Activated CD8-positive, alpha-beta memory T cell treated with anti-CD3 and anti-CD28 coated beads, Interleukin-2, amount 50 U/mL, for 24 hours (primary cell): ENCODE data around the gene TMEM94.

Experiments used
- DNase-seq: peaks from one replicate; pipeline ENCODE4 v3.0.0-alpha.2; 2020; ENCODE audit errors: extremely low read depth

TMEM94 gene

GRCh38 chr17:75498039-75498725, 41.7 kb downstream of the TMEM94 start:
- no peak for DNase-seq

DNA sequence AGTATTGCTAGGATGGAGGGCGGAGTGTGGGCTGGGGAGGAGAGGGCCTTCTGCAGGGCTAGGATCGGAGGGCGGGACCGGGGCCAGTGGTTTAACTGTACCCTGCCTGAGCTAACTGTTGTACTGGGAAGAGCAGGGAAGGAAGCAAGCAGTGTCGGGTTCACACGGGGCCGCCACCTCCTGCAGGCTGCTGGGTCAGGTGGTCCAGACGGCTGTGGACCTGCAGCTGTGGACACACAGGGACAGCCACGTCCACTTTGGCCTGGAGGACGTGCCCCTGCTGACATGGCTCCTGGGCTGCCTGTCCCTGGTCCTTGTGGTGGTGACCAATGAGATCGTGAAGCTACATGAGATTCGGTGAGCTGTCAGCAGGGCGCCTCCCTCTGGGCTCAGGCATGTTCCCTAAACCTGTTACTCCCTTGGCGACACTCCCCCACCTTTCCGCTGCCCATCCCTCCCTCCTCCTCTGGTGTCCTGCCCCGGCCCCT, 42.3 kb downstream of the TMEM94 start:
- DNase-seq: no peak

DNA sequence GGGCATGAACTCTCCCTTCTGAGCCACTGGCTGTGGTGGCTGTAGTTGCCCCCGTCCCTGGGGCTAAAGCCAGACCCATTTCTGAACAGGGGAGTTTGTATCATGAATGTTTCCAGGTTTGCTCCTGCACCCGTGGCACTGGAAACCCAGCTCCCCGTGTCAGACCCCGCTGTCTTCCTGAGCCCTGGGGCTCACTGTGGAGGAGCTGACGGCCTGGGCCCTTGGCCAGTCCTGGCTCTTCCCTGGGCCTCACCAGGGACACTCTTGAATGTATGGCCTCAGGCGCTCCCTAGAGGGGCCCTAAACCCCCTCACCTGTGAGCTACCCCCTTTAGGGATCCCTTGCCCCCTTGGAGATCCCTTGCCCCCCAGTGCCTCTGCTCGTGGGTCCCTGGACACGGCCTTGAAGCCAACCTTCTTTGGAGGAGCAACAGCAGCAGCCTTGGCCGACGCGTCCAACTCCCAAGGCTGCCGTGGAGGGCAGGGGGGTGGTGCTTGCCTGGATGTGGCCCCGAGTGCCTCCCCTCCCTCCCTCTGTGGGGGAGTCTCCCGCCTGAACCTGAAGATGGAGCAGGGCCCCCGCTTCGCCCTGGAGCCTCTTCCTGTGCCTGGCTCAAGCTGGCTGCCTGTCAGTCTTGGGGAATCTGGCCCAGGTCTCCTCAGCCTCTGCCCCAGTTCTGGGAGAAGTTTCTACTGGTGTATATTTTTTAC, 43.0 kb downstream of the TMEM94 start:
- DNase-seq: no peak

DNA sequence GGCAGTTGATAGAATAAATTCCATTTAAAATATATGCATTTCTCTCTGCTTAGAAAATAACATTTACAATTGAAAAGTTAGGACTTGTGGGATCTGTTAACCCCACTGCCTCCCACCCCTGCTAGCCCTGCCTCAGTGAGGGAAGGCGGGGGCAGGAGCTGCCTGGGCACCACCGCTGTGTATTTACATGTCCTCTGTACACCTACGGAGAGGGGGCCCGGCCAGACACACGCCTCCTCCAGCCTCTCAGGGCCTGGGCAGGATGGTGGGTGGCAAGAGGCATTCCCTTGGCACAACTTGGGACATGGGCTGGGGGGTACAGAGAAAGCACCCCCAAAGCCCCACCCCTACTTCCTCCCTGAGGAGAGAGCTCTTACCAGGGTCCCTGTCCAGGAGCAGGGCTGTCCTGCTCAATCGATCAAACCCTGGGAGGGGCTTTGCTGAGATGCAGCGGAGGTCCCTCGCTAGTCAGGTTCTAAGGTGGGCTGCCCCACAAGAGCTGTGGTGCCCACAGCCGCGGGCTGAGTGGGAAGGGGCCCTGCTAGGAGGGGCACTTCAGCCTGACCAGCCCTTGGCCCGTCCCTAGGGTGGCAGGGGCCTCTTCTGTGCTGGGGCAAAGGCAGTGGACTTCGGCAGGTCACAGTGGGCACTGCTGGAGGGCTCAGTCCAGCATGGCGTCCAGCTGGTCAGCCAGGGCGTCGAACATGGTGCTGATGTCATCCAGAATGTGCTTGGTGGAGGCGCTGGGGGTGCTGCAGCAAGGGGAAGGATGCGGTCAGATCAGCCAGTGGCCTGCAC, 44.2 kb downstream of the TMEM94 start:
- DNase-seq: no peak

- no peak for DNase-seq
Measured at GRCh38 chr17:75501378-75502071, 45.1 kb downstream of the TMEM94 start.

- no peak for DNase-seq
Measured at GRCh38 chr17:75502072-75502720, 45.8 kb downstream of the TMEM94 start.

DNA sequence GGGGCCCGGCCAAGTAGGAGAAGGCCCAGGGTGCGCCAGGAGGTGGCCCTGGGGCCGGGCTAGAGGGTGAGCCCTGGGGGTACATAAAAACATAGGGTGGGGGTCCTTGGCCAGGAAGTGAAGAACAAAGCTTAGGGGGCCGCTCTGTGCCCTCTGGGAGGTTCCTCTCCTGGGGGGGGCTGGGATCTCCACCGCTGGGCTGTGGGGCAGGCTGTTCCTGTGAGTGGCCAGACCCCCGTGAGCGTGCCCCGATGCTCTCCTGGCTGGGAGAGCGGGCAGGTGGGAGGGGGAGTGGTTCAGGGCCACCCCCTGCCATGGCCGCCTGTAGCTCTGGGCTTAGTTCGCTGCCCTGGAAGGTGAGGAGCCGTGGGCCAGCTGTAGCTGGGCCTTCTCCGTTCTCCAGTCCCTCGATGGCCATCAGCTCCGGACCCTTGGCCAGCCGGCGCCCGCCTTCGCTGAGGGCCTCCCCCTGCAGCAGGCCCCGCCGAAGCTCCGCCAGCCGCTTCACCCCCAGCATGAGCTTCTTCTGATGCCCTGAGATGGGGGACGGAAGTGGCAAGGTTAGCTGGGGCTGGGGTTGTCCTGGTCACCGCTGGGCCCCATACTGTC, 46.4 kb downstream of the TMEM94 start:
- DNase-seq: no peak

- no peak for DNase-seq
Measured at GRCh38 chr17:75503337-75503950, 47.0 kb downstream of the TMEM94 start.

GRCh38 chr17:75503976-75504346, 47.5 kb downstream of the TMEM94 start:
- DNase-seq: no peak

DNA sequence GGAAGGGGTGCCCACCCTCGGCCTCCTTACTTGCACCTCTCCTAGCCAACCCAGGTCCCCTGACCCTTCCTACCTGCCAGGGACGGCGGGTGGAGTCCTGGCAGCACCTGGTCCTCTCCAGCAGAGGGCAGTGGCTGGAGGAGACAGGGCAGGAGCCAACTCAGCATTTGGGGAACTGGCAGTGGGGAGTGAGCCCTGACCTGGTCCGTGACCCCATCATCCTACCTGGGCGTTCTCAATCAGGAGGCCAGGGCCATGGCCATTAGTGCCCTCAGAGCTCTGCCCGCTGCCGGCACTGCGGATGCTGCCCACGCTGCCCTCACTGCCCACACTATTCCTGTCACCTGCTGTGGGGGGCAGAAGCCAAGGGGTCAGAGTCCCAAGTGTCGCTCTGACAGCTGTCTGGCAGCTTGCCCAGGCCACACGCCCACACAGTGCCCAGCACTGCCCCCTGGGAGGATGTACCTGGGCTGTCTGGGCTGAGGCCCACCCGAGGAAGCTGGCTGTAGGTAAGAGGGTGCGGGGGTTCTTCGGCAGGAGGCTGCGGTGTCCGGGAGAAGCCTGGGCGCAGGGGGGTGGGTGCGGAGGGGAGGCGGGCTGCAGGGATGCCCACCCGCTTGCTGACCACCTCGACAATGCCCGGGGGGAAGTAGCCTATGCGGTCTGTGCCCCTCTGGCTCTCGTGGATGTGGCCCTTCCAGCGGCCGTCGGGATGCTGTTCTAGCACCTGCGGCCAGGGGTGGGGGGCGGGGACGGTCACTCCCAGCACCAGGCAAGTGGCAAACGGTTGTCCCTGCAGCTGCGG, 48.1 kb downstream of the TMEM94 start:
- no peak for DNase-seq

DNA sequence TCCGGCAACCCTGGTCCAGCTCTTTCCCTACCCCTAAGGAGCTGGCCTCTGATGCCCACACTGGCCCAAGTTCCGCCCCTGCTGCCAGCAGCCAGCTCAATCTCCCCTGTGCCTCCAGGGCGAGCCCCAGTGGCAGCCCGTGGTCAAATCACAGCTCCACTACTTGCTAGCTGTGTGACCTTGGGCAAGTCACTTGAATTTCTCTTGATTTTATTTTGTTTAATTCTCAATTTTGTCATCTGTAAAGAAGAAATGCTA, 48.6 kb downstream of the TMEM94 start:
- DNase-seq: no peak

DNA sequence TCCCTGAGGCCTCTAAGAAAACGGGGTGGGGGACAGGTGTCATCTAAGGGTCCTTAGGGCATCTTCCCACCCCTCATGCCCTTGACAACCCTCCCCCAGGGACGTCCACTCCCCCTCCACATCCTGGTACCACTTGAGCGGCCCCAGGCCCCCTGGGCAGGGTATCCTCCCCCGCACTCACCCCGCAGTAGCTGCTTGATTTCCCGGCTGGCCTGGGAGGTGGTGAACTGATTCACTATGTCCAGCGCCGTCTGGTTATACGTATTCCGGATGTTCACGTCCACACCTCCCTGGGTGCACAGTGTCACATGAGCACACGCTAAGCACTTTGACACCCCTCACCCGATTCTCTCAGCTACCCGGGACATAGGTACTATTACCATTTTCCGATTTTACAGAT, 49.2 kb downstream of the TMEM94 start:
- no peak for DNase-seq

DNA sequence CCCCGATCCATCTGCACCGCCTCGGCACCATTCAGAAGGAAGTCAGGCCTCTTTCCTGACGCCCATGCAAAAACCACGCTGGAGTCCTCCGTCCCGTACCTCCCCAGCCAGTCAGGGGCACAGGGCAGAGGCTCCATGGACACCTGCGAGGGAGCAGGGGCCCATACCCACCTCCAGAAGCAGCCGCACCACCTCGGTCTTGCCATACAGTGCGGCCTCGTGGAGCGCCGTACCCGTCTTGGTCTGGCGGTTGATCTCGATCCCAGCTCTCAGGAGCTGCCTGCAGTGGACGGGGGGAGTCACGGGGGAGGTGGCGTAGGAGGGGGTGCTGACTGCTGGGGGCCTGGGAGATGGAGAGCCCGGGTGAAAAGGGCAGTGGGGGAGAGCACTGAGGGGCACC, 49.7 kb downstream of the TMEM94 start:
- no peak for DNase-seq

DNA sequence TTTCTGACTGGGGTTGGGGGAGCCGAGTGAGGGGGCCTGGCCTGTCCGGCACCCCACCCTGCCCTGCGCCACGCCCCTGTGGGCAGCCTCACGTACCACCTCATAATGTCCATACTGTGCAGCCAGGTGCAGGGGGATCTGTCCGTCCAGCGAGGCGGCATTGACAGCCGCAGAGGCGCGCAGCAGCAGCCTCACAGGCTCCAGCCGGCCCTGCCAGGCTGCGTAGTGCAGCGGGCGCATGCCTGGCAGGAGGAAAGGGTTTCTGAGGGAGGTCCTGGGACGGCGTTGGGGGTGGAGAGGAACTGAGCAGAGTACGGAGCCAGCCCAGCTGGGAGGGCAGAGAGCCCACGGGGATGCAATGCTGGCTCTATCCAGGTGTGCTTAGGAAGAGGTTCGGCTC, 50.5 kb downstream of the TMEM94 start:
- no peak for DNase-seq

DNA sequence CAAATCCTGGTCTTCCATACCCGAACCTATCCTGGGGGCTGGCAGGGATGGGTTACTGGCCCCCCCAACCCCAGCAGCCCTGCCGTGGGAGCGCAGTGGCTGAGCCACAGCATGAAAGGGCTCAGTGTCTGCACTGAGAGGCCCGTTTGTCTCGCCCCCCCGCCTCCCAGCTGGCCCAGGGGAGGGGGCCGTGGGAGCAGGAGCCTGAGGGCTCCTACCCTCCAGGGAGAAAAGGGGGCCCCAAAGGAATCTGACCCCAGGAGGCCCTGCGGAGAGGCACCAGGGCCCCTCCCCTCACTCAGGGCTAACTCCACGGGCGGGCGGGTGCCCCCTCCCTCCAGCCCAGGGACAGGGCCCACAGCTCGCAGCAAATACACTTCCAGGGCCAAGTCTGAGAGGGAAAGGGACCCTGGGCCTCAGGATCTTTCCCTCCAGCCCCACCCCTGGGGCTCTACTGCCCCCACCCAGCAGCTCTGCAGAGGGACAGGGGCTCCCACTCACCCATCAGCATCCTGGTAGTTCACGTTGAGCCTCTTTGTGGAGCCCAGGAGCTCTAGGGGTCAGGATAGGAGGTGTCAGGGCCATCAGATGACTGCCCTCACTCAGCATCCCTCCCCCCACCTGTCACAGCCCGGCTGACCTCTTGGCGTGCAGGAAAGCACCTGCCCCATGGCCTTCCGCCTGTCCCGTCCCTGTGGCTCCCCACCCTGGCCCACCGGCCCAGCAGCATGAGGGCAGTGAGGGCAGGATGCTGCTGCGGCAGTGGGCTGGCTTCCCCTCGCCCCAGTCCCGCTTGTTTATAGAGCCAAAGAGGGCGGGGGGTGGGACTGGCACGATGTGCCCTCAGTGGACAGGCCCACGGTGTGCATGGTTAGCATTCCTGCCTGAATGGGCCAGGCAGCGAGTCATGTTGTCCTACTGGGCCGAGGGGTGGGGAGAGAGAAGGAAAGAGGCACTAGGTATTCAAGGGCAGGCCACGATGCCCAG, 51.6 kb downstream of the TMEM94 start:
- no peak for DNase-seq

DNA sequence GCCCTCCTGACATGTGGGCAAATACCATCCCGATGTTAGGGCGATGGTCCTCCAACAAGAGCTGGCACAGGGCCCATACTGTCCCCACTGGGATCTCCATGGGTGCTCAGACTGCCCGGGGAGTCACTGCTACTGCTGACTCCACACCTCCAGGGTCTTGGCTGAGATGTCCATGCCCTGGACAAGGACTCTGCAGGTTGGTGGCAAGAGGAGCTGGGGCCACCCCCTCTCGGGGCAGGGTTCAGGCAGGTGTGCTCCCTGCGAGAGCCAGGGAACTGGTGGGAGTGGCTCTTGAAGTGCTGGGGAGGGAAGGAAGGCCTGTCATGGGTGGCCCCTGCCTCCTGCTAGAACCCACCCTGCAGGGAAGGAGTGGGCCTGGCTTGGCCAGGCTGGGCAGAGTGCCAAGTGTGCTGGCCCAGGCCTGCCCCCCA, 52.5 kb downstream of the TMEM94 start:
- no peak for DNase-seq

DNA sequence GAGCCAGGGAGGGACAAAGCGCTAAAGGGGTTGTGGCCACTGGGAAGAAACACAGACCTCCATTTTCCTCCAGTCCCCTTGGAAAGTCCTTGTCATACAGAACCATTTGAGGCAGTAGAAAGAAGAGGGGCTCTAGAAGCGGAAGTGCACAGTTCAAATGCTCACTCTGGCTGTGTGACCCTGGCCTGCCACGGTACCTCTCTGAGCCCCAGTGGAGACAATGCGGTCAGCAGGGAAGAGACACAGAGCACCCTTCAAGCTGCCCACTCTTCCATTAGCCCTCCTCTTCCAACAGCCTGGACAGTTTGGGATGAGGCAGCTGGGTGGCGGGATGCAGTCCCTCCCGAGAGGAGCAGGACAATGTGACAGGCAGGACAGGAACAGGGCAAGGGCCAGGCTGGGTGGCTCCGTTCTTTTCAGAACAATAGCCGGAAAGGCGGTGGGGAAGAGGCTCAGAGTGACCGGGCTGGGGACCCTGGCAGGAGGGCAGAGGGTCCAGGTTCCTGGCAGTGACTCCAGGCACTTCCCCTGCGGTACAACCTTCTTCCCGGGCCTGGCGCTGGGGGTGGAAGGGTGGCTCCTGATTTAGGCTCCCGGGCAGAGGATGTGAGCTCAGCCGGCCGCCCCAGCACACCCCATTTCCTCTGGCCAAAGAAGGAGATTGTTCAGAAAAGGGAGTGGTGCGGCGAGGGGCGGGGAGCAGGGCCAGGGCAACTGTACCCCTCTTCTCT, 53.3 kb downstream of the TMEM94 start:
- no peak for DNase-seq

- no peak for DNase-seq
Measured at GRCh38 chr17:75511270-75511609, 54.8 kb downstream of the TMEM94 start.
